WI38 (cell line): ENCODE results near the gene ZBTB7A.

Experiments
- H3K4me3 ChIP-seq: 2 replicates; pipeline ENCODE4 v1.5.1; 2011; ENCODE audit warnings: low read depth, mild to moderate bottlenecking, control low read depth, low read length
- TF ChIP-seq, protein P1 (sequence below): IDR thresholded peaks from 2 replicates; pipeline ENCODE4 v1.5.1; 2012; ENCODE audit warnings: low read depth, mild to moderate bottlenecking, control low read depth, low read length

The ZBTB7A gene

DNA sequence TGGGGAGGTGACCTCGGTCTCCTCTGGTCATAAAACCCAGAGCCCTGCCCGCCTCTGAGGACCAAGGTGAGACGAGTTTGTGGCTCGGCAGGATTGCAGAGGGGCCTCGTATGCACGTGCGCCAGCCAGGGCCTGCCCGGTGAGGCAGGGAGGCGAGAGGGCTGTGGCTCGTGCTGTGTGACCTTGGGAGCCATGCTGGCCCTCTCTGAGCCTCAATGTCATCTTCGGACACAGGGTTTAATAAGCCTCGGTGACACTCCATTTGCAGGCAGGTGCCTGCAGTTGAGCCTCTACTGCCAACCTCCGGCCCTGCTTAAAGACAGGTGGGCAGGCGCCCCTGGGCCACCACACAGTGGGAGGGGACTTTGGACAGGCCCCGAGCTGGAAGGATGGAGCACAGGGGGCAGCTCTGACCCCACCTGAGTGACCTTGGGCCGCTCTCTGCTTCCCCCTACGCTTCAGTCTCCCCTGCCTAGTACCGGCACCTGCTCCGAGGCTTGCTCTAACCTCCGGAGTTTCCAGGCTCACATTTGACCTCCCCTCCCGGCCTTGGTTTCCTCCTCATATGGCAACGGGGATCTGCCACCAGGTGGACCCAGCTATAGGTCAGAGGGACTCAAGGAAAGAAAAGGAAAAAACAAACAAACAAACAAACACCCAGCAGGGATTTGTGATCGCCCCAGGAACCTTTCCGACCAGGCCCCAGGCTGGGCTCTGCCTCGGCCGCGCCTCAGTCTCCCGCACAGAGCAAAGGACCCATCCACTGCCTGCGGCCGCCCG, 3.1 kb downstream of the ZBTB7A start:
- peak overlapping the region; percentile 78 for H3K4me3 ChIP-seq
- TF ChIP-seq, protein P1, sequence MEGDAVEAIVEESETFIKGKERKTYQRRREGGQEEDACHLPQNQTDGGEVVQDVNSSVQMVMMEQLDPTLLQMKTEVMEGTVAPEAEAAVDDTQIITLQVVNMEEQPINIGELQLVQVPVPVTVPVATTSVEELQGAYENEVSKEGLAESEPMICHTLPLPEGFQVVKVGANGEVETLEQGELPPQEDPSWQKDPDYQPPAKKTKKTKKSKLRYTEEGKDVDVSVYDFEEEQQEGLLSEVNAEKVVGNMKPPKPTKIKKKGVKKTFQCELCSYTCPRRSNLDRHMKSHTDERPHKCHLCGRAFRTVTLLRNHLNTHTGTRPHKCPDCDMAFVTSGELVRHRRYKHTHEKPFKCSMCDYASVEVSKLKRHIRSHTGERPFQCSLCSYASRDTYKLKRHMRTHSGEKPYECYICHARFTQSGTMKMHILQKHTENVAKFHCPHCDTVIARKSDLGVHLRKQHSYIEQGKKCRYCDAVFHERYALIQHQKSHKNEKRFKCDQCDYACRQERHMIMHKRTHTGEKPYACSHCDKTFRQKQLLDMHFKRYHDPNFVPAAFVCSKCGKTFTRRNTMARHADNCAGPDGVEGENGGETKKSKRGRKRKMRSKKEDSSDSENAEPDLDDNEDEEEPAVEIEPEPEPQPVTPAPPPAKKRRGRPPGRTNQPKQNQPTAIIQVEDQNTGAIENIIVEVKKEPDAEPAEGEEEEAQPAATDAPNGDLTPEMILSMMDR, result 0 out of 2 replicates have a peak, but pooled peaks have one; percentile 8

- no peak overlapping the region; the same call in 1 of the 2 replicates for H3K4me3 ChIP-seq
- TF ChIP-seq, protein P1, result no peak
Observed at GRCh38 chr19:4062419-4063368, 4.0 kb downstream of the ZBTB7A start.

- TF ChIP-seq, protein P1, result no peak
- no peak overlapping the region for H3K4me3 ChIP-seq
Observed at GRCh38 chr19:4061683-4062418, 4.8 kb downstream of the ZBTB7A start.

DNA sequence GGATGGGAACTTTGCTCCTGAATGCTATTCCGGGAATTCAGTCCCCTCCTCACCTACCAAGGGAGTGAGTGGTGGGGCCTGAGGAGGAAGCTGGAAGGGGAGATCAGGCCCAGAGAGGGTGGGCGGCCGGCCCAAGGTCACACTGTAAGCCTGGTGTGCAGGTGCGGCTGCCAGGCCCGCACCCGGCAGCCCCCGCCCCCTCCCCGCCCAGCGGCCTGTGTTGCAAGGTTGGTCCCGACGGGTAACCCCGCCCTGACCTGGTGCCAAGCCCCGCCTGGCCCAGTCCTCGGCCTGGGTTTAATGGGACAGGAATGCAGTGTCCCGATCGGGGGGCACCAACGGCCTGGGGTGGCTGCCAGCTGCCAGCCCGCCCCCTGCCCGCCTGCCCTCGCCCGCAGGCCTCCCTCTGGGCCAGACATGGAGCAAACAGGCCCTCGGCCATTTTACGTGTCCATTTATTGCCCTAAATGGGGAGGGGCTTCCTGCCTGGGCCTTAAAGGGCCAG, 5.5 kb downstream of the ZBTB7A start:
- TF ChIP-seq, protein P1, result no peak
- H3K4me3 ChIP-seq, result no peak overlapping the region

- TF ChIP-seq, protein P1, result no peak
- H3K4me3 ChIP-seq, result no peak overlapping the region
Observed at GRCh38 chr19:4060621-4061177, 6.0 kb downstream of the ZBTB7A start.

GRCh38 chr19:4059891-4060620, 6.6 kb downstream of the ZBTB7A start:
- TF ChIP-seq, protein P1, result no peak
- no peak overlapping the region for H3K4me3 ChIP-seq
